HG02938 (cell line): ENCODE measurements around the gene GRIK4.
"Not testable (repeated sequence)": the region's sequence is repeated elsewhere in the genome, so short reads cannot be mapped to it uniquely, and the experiment has no call there.

Experiments
- ATAC-seq: cut with Tn5 transposase; IDR thresholded peaks from one replicate; pipeline ENCODE4 v1.9.1; 2021; ENCODE audit warnings: mild to moderate bottlenecking, moderate library complexity; ENCODE audit not compliant: unreplicated experiment

The GRIK4 gene

GRCh38 chr11:120973501-120973900, 462.0 kb downstream of the GRIK4 start:
- ATAC-seq = no peak

GRCh38 chr11:120974466-120974865, 462.9 kb downstream of the GRIK4 start:
- ATAC-seq = no peak

GRCh38 chr11:120974965-120975364, 463.4 kb downstream of the GRIK4 start:
- ATAC-seq = no peak

GRCh38 chr11:120977266-120978137, 466.0 kb downstream of the GRIK4 start:
- ATAC-seq = no peak

- ATAC-seq = no peak
These were observed 467.2 kb downstream of the GRIK4 start for GRCh38 chr11:120978701-120979100.

- ATAC-seq = no peak
These were observed 474.4 kb downstream of the GRIK4 start for GRCh38 chr11:120985718-120986569.

GRCh38 chr11:120988603-120989002, 477.1 kb downstream of the GRIK4 start:
- ATAC-seq = no peak

- no peak for ATAC-seq
These were observed 480.5 kb downstream of the GRIK4 start for GRCh38 chr11:120991830-120992686.

- no peak for ATAC-seq
These were observed 482.7 kb downstream of the GRIK4 start for GRCh38 chr11:120994091-120994859.

- no peak for ATAC-seq
These were observed 483.6 kb downstream of the GRIK4 start for GRCh38 chr11:120995184-120995583.

GRCh38 chr11:120996973-120997372, 485.4 kb downstream of the GRIK4 start:
- ATAC-seq = no peak

- no peak for ATAC-seq
These were observed 487.0 kb downstream of the GRIK4 start for GRCh38 chr11:120998581-120998980.

GRCh38 chr11:121004206-121004840, 492.8 kb downstream of the GRIK4 start:
- no peak for ATAC-seq

GRCh38 chr11:121006922-121007321, 495.4 kb downstream of the GRIK4 start:
- no peak for ATAC-seq

- no peak for ATAC-seq
These were observed 497.0 kb downstream of the GRIK4 start for GRCh38 chr11:121008551-121008950.

- no peak for ATAC-seq
These were observed 500.5 kb downstream of the GRIK4 start for GRCh38 chr11:121012091-121012490.

GRCh38 chr11:121018746-121019145, 507.2 kb downstream of the GRIK4 start:
- ATAC-seq = no peak

GRCh38 chr11:121021718-121022117, 510.2 kb downstream of the GRIK4 start:
- ATAC-seq = not testable (repeated sequence)

GRCh38 chr11:121023848-121024751, 512.6 kb downstream of the GRIK4 start, which contains the start of gene TBCEL:
Gene TBCEL (plus strand): TSS chr11:121024102. CDS start chr11:121045691, 21,589 bp downstream.
- peak; percentile 88 for ATAC-seq
